GM21360 (cell line): ENCODE results near the gene EBPL.
"Not testable (repeated sequence)": the region's sequence is repeated elsewhere in the genome, so short reads cannot be mapped to it uniquely, and the experiment has no call there.

Experiments used
- ATAC-seq: cut with Tn5 transposase; IDR thresholded peaks from one replicate; pipeline ENCODE4 v1.9.1; 2021; ENCODE audit warnings: mild to moderate bottlenecking, moderate library complexity; ENCODE audit not compliant: unreplicated experiment

Gene EBPL

DNA sequence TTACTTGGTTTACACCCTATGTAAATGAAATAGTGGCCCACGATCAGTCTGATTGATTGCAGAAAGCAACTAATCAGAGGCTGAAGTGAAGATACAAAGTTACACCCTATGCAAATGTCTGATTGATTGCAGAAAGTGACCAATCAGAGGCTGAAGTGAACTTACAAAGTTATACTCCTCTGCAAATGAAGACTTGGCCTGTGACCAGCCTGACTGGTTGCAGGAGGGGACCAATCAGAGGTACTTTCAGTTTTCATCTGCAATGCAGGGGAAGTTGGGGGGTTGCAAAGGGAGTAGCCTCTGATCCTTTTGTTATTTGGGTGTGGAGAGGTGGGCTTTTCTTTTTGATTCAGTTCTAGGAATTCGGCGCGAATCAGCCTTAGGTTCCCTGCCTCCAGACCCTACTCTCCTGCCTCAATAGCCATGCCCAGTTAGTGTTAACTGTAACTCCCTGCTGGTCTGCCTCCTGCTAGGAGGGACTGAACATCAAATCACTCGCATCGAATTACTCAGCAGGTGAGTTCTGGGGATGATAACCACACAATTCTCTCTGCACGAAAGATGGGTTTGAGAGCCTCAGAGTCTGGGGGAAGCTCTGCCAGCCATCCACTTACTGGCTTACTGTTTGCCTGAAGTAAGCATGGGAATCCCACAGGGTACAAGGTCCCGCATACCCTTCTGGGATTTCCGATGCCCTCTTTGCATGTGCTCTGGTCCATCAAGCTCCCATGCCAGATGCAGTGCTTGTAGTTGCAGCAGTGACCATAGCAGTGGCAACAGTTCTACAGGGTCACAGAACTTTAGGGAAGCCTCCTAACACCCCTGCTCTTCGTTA, 55.5 kb downstream of the EBPL start:
- no peak for ATAC-seq

DNA sequence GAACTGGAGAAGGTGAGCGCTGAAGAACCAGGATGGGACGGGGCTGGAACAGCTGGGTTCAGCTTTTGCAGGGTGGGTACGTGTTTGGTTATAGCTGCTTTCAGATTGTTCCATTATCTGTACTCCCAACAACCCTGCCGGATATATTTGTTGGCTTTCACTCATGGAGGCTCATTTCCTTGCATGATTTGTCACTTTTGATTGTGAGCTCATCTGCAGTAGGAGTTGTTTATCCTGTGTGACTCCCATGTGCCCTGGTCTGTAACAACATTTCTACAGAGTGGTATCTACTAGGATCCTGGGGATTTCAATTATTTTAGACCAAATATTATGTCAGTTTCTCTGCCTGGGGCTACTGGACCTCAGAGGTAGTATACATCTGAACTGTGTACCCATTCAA, 57.6 kb downstream of the EBPL start:
- no peak for ATAC-seq

DNA sequence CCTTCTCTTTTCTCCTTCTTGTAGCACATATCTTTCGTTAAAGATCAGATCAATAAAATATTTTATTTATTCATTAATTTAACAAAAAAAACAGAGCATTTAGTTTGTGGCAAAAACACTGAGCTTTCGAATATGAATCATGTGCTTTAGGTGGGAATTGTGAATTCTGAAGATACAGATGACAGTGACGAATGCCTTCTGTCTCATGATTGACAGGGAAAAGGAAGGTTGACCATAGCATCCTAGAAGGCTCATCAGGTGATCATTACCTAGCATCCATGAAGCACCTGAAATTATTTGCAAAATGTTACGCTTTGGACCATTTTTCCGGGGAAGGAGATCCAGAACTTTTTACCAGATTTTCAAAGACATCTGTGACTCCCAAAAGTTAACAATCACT, 59.1 kb downstream of the EBPL start:
- no peak for ATAC-seq

- ATAC-seq = no peak
Observed at GRCh38 chr13:49630580-49630979, 60.7 kb downstream of the EBPL start.

GRCh38 chr13:49629947-49630346, 61.3 kb downstream of the EBPL start:
- no peak for ATAC-seq

GRCh38 chr13:49629196-49629938, 61.9 kb downstream of the EBPL start:
- no peak for ATAC-seq

DNA sequence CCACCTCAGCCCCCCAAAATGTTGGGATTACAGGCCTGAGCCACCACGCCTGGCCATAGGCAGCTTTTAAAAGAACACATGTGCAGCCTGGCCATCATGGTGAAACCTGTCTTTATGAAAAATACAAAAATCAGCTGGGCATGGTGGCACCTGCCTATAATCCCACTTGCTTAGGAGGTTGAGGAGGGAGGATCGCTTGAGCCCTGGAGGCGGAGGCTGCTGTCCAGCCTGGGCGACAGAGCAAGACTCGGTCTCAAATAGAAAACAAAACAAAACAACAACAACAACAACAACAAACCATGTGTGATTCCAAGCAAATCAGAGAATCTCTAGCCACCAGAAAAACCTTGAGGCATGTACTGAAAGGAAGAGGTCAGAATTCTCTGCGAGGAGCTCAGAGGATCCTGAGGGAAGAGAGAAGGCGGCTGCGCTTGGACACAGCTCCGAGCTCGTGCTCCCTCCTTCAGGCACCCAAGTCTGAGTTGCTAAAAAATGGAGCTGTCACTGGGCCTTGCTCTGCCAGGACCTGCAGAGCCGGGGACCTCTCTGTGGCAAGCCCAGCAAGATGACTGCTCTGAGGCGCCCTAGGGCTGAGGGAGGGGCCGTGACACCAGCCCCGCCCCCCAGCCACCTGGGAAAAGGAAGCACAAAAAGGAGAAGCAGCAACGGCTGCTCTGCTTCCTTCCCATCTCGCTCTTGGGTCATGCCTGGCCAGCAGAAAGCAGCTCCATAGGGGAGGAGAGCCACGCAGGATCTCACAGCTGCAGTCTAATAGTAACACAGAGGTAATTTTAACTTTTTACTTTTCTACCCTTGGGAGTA, 63.2 kb downstream of the EBPL start, which contains the start of gene ARL11:
TSS of gene ARL11 (plus strand) at position 677 of the 822 bp plus-strand sequence. CDS start 1,941 bp downstream, outside the sequence.
- peak; percentile 92 for ATAC-seq

DNA sequence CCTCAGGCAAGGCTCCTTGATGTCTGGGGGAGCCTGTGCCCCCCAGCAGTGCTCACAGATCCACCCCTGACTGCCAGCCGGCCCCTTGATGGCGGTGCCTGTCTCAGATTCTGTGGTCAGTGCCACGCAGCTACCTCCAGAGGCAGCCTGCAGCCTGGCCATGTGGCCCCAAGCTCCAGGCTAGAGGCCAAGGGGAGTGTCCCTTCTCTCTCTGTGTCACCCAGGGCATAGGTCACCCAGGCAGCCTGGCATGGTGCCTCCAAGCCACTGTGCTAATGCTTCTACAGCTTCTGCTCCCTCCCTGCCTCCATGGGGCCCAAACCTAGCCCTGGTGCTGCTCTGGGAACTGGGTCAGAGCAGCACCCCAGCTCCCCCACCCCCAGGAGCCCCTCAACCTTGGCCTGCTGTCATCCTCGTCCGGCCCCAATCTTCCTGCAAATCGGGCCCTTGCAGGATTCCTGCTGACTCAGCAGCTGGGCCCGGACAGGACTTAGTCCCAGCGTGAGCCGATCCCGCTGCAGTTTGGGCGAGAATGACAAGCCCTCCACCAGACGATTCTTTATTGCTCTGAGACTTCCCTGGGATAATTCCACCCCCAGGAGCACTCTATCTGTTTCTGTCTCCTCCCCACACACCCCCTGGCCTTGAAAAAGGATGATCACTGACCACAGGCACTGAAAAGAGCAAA, 65.8 kb downstream of the EBPL start:
- no peak for ATAC-seq

DNA sequence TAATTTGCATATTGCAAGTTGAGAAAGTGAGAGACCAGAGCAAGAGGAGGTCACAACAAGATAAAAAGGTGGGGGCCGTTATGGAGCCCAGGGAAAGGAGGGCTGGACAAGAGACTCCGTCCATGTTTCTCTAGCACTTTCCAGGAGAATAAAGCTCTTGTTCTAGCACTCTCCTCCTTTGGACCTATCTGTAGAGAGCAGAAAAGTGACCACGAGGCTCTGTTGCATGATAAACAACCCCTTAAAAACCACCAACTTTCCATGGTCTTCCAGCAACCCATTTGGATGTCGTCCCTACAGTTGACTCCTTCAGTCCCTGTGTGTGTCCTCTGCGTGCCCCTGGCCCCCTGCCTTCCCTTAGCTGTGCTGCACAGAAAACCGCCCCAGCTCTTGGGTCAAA, 67.1 kb downstream of the EBPL start:
- ATAC-seq = no peak

GRCh38 chr13:49622174-49622946, 68.9 kb downstream of the EBPL start:
- ATAC-seq = no peak

- peak; percentile 87 for ATAC-seq
Observed at GRCh38 chr13:49620170-49620621, 71.1 kb downstream of the EBPL start.

GRCh38 chr13:49616676-49617065, 74.6 kb downstream of the EBPL start:
- no peak for ATAC-seq

- no peak for ATAC-seq
Observed at GRCh38 chr13:49615836-49616675, 75.2 kb downstream of the EBPL start.

GRCh38 chr13:49612042-49612441, 79.2 kb downstream of the EBPL start:
- not testable (repeated sequence) for ATAC-seq
